Measurements from ENCODE around the gene LMO7.

GRCh38 chr13:75682326-75682725 is 46.2 kb downstream of the LMO7 start:
- TF ChIP-seq CTCF (CRISPR knock-in tag; IDR thresholded peaks at IDR 0.05) (no peak), EP300 (IDR thresholded peaks at IDR 0.05; ENCODE audit: low read depth in 2 of 2, low read length in 2 of 2) (no peak), EP300 (CRISPR knock-in tag; IDR thresholded peaks at IDR 0.05; ENCODE audit: borderline replicate concordance) (no peak), SMAD1 (CRISPR knock-in tag; IDR thresholded peaks at IDR 0.05; ENCODE audit: borderline replicate concordance, low read depth) (no peak), ZNF10 (CRISPR knock-in tag; IDR thresholded peaks at IDR 0.05; ENCODE audit: borderline replicate concordance, low read depth) (no peak), ZFX (CRISPR knock-in tag; IDR thresholded peaks at IDR 0.05; ENCODE audit: low read depth) (no peak), ZNF704 (CRISPR knock-in tag; IDR thresholded peaks at IDR 0.05; ENCODE audit: borderline replicate concordance) (no peak), MYC (CRISPR knock-in tag; IDR thresholded peaks at IDR 0.05; ENCODE audit: borderline replicate concordance) (no peak)

All from HepG2 (cell line).